ENCODE measurements around the gene FILIP1L.
"Not testable (repeated sequence)": the region's sequence is repeated elsewhere in the genome, so short reads cannot be mapped to it uniquely, and the experiment has no call there.

FILIP1L gene

DNA sequence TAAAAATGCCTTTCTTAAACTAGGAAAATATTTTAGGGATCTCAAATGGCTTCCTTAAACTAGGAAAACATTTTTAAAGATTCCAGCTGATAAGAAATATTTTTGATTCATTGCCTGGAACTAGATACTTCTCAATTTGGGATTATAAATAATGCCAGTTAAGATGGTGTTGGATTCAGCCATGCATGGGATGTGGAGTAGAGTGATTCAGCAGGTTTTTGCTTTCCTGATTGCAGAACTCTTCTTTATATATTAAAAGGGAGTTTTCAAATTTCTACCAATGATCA, 15.6 kb downstream of the FILIP1L start:
- no peak for DNase-seq (ENCODE audit: low read depth in 3 of 3)

- no peak for DNase-seq (ENCODE audit: low read depth in 3 of 3)
These were observed 16.1 kb downstream of the FILIP1L start for GRCh38 chr3:100097919-100098783.

GRCh38 chr3:100096866-100097265, 17.4 kb downstream of the FILIP1L start:
- DNase-seq (ENCODE audit: low read depth in 3 of 3) = no peak

GRCh38 chr3:100096286-100096685, 18.0 kb downstream of the FILIP1L start:
- not testable (repeated sequence) for DNase-seq (ENCODE audit: low read depth in 3 of 3)

DNA sequence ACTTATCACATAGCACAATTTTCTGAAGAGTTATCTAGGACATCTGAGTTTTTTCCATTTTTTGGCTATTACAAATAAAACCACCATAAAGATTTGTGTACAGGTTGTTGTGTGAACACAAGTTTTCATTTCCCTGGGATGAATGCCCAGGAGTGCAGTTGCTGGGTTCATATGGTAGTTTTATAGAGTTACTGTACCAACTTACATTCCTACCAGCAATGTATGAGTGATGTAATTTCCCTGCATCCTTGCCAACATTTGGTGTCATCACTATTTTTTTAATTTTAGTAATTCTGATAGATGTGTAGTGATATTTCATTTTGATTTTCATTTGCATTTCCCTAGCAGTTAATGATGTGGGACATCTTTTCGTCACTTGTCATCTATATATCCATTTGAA, 20.5 kb downstream of the FILIP1L start:
- DNase-seq (ENCODE audit: low read depth in 3 of 3) = no peak

- DNase-seq (ENCODE audit: low read depth in 3 of 3) = no peak
These were observed 23.7 kb downstream of the FILIP1L start for GRCh38 chr3:100090669-100091005.

GRCh38 chr3:100089812-100090668, 24.3 kb downstream of the FILIP1L start:
- DNase-seq (ENCODE audit: low read depth in 3 of 3) = no peak

DNA sequence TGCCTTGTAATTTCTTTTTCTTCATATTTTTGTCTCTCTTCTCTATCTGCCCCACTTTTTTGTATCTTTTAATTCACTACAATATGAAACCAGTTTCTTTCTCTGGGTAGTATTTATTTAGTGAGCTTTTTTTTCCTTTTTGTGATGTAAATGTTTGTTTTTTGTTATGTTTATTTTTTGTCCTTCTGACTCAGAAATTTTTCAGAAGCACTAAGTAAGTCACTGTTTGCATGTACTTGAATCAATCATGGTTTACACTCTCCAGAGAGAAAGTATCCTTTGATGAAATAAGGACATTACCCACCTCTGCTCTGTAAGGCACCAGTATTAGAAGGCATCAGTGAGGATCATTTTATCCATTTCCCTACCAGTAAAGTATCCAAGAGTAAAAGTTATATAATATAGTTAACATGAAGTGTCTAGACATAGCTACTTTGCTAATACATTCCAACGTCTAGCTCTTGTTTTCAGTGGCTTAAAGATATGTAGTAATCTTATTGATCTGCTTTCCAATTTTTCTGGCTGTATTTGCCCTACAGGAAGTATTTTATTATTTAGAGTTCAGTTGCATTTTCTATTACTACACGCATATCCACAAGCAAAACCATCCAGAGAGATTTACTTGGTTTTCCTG, 25.4 kb downstream of the FILIP1L start:
- no peak for DNase-seq (ENCODE audit: low read depth in 3 of 3)

- no peak for DNase-seq (ENCODE audit: low read depth in 3 of 3)
These were observed 27.1 kb downstream of the FILIP1L start for GRCh38 chr3:100087198-100087597.

- no peak for DNase-seq (ENCODE audit: low read depth in 3 of 3)
These were observed 27.9 kb downstream of the FILIP1L start for GRCh38 chr3:100086401-100086800.

DNA sequence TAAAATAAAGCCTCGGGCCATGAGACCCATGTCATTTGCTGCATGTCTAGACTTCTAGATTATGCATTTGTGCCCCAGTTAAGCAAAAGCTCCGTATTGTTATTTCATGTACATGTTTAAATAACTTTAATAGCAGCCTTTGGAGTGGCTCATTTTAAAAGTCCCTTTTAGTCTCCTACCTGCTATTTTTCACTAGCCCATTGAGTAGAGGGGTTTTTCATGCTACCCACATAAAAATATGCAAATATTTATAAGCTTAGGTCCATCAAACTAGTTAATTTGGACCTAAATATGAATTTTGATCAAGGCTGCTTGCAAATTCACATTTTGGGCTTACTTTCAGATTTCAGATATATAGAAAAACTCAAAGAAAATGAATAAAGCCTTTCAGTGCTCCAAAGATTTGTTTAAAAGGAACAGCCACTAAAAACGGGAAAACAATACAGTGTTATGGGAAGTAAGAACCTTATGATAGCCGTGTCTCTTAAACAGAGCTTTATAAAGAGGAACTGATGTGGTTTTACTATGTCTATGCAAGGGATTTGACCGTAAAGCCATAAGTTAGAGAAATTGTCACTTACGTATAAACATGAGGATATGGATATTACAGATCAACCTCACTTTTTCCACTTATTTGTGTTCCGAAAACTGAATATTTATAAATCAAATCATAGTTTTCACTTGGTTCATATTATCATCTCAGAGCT, 30.0 kb downstream of the FILIP1L start:
- DNase-seq (ENCODE audit: low read depth in 3 of 3) = no peak

- no peak for DNase-seq (ENCODE audit: low read depth in 3 of 3)
These were observed 31.1 kb downstream of the FILIP1L start for GRCh38 chr3:100083209-100083608.

DNA sequence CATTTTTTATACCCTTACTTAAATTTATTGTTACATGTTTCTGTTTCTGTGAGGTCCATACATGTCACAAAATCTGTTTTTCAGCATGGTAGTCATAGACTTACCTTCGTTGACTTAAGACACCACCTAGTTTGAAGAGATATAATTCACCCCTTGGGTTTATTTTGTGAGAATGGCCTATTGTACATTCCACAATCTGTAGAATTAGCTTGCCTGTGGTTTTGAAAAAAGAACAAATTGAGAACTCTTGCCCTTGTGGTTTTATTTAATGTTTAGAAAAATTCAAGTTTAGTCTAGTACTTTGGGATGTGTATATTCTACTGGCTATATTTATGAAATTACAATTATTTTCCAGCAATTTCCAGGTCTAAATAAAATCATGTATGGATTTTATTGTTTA, 31.6 kb downstream of the FILIP1L start:
- DNase-seq (ENCODE audit: low read depth in 3 of 3) = no peak

- no peak for DNase-seq (ENCODE audit: low read depth in 3 of 3)
These were observed 32.2 kb downstream of the FILIP1L start for GRCh38 chr3:100081986-100082692.

GRCh38 chr3:100081311-100081710, 33.0 kb downstream of the FILIP1L start:
- DNase-seq (ENCODE audit: low read depth in 3 of 3) = no peak

DNA sequence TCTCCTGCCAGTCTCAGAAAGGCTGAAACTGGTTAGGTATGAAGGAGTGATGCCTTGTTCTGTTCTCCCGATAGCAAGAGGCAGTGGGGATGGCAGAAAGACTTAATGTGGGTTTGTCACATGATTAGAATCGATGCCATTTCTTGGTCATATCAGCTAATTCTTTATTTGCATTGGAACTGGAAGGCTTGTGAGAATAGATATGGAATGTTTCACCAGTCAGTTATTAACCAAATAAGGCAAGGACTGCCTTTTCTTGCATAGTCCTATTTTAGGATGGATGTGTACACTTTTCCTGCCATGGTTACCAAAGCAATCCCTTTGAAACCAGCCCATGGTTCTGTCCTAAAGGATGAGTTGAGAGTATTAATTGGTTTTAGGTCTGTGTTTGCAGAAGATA, 33.7 kb downstream of the FILIP1L start:
- DNase-seq (ENCODE audit: low read depth in 3 of 3) = no peak

DNA sequence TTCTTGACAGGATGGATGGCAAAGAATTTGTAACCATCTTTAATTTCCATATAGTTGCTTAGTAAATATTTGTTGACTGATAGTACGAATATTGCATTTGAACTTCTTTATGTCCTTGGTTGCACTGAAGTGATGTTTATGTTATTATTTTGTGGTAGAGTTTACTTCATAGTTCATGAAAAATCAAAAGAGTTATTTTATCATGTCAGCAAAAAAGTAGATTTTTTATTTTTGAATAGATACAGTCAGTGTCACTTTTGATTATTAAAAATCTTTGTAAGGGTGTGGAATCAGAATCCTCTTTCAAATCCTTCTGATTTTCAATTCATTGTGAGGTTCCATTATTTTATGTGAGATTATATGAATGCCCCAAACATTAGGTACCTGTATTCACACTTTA, 35.0 kb downstream of the FILIP1L start:
- no peak for DNase-seq (ENCODE audit: low read depth in 3 of 3)

DNA sequence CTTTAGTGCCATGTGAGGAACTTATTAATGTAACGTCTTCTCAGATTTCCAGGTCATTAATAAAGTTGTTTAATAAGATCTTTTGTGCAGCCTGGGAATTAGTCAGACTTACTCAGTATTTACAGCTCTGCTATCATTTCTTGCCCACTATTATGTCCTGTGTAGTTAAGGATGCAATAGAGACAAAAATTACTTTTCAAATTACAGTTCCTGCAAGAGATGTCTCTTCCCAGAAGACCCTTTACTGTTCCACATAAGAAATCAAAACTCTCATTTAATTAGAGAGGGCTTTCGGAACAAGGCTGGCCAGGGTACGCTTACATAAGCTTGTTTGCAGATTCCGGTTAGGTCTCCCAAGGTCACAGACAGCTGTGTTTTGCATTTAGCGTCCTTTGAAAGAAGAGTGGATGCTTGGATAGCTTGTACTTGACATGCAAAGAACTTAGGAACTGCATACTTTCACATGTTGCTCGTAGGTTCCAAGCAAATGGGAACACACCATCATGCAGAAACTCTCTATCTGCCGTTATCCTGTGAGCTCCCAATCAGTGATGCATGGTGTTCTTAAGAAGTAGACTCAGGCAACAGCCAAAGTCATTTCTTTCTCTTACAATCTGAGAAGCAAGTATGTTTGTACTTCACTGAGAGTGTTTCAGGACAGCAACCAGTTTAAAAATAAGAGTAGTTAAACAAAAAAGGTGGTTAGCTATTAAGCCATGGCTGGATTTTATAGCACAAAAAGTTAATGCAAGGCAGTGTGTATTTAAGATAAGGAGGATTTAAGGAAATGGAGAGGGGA, 37.4 kb downstream of the FILIP1L start:
- DNase-seq (ENCODE audit: low read depth in 3 of 3) = no peak

DNA sequence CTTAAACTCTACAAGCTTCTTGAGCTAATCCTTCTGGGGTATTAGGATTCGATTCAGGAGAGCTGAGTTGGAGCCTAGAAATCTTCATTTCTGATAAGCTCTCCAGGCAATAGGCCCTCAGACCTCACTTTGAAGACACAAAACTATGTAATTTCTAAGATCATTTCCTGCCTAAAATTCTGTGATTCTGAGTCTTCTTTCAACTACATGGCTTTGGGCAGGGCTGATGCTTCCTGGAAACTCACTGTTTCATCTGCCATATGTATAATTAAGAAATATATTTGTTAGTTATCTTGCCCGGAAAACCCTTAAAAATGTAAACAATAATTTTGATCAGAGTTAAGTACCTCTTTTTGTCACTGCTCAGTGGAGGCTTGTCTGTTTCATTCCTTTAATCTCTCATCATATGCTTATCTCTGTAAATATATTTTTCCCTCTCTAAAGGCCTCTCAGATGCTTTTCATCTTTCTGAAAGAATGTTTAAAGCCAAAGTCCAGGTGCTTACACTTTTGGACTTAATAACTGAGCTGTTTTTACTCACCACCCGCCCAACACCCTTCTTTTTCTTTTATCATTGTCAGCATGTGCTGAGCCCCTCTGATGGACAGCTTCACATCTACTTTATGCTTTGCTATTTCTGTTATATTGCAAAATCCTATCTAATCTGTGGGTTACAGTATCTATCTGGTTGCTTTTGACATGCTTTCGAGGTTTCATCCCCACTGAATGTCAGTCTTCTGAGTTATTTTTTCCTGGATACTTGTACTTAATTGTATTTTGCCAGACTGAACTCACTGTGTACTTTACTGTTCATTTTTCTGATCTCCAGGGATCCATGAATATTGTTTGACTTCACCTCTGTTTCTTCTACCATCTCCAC, 38.2 kb downstream of the FILIP1L start:
- no peak for DNase-seq (ENCODE audit: low read depth in 3 of 3)

DNA sequence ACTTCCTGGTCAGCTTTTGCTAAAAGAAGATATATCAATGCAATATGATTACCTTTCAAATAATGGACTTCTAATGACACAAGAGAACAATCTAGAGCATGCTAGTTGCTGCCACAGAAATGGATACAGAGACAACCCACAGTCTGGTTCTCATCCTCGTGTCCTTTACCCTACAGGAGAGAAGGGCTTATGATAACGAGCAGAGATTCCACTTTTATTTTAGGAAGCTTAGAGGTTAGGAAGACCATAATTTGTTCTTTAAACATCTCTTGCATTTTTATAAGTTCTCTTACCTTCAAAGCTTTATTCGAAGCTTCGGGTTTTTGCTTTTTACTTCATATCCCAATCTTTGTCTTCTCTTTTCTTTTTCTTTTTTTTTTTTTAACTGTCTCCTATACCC, 39.1 kb downstream of the FILIP1L start:
- no peak for DNase-seq (ENCODE audit: low read depth in 3 of 3)

Data from stimulated activated CD4-positive, alpha-beta T cell treated with anti-CD3 and anti-CD28 coated beads, TNF-alpha, amount 100 ng/mL, for 48 hours (primary cell).